Measurements from ENCODE around the gene ROGDI. TPM values are rescaled to one million over a fixed set of nuclear protein-coding genes. Genes with fewer than 3 reads are reported as not detected.

ROGDI gene
- total and polyA plus RNA-seq, 4 donors: 14.0 to 28.1 (median 17.4) TPM

- no peaks in the 10 kb centered on the region for H3K9me3 ChIP-seq (ENCODE audit: control insufficient read depth in 4 of 4, low read length in 3 of 4)
- H3K27ac ChIP-seq (ENCODE audit: low read depth in 1 of 2, low read length in 2 of 2): no peak overlapping the region
- H3K4me3 ChIP-seq (ENCODE audit: low read depth in 1 of 3, low read length in 3 of 3): no peak overlapping the region
- no peak for TF ChIP-seq HNF4A (conservative IDR thresholded peaks at IDR 0.05)
- TF ChIP-seq JUND (IDR thresholded peaks at IDR 0.05): no peak
- TF ChIP-seq, protein P1, sequence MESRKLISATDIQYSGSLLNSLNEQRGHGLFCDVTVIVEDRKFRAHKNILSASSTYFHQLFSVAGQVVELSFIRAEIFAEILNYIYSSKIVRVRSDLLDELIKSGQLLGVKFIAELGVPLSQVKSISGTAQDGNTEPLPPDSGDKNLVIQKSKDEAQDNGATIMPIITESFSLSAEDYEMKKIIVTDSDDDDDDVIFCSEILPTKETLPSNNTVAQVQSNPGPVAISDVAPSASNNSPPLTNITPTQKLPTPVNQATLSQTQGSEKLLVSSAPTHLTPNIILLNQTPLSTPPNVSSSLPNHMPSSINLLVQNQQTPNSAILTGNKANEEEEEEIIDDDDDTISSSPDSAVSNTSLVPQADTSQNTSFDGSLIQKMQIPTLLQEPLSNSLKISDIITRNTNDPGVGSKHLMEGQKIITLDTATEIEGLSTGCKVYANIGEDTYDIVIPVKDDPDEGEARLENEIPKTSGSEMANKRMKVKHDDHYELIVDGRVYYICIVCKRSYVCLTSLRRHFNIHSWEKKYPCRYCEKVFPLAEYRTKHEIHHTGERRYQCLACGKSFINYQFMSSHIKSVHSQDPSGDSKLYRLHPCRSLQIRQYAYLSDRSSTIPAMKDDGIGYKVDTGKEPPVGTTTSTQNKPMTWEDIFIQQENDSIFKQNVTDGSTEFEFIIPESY (IDR thresholded peaks at IDR 0.05): no peak
- TF ChIP-seq YY1 (IDR thresholded peaks at IDR 0.05): no peak
- no peak for TF ChIP-seq MAX (IDR thresholded peaks at IDR 0.05)
- no peak for TF ChIP-seq RXRA (IDR thresholded peaks at IDR 0.05)
- no peak for TF ChIP-seq HNF4G (IDR thresholded peaks at IDR 0.05)
- TF ChIP-seq, protein P2, sequence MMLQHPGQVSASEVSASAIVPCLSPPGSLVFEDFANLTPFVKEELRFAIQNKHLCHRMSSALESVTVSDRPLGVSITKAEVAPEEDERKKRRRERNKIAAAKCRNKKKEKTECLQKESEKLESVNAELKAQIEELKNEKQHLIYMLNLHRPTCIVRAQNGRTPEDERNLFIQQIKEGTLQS (IDR thresholded peaks at IDR 0.05): no peak
- TF ChIP-seq, protein P3, sequence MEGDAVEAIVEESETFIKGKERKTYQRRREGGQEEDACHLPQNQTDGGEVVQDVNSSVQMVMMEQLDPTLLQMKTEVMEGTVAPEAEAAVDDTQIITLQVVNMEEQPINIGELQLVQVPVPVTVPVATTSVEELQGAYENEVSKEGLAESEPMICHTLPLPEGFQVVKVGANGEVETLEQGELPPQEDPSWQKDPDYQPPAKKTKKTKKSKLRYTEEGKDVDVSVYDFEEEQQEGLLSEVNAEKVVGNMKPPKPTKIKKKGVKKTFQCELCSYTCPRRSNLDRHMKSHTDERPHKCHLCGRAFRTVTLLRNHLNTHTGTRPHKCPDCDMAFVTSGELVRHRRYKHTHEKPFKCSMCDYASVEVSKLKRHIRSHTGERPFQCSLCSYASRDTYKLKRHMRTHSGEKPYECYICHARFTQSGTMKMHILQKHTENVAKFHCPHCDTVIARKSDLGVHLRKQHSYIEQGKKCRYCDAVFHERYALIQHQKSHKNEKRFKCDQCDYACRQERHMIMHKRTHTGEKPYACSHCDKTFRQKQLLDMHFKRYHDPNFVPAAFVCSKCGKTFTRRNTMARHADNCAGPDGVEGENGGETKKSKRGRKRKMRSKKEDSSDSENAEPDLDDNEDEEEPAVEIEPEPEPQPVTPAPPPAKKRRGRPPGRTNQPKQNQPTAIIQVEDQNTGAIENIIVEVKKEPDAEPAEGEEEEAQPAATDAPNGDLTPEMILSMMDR (IDR thresholded peaks at IDR 0.05; ENCODE audit: low read depth, low read length, missing input control): no peak
- TF ChIP-seq EGR1 (IDR thresholded peaks at IDR 0.05; ENCODE audit: low read depth in 2 of 2): no peak
- TF ChIP-seq RAD21 (IDR thresholded peaks at IDR 0.05): no peak
- TF ChIP-seq GABPA (IDR thresholded peaks at IDR 0.05 in 1 of 2, conservative IDR thresholded peaks at IDR 0.05 in 1 of 2): no peak
- no peak for TF ChIP-seq FOXA1 (IDR thresholded peaks at IDR 0.05)
- no peak for TF ChIP-seq SP1 (IDR thresholded peaks at IDR 0.05)
- no peak for TF ChIP-seq FOXA2 (IDR thresholded peaks at IDR 0.05)
- no peak for TF ChIP-seq REST (IDR thresholded peaks at IDR 0.05)
- TF ChIP-seq TAF1 (conservative IDR thresholded peaks at IDR 0.05): no peak
- WGBS: 77% methylated on average over 16 of the region's 16 CpGs
- no peak overlapping the region for H3K9ac ChIP-seq (ENCODE audit: low read depth in 1 of 2, low read length in 2 of 2)
- H3K36me3 ChIP-seq (ENCODE audit: control insufficient read depth in 4 of 4, insufficient read depth in 3 of 4, low read depth in 1 of 4, low read length in 3 of 4): no peaks in the 10 kb centered on the region
- peaks cover 0 to 5% (median 4%) of the 10 kb centered on the region in 4 donors for H3K4me1 ChIP-seq (ENCODE audit: control insufficient read depth in 4 of 4, insufficient read depth in 4 of 4, low read length in 3 of 4)
- no peak for DNase-seq (ENCODE audit: low spot score)
- H3K27me3 ChIP-seq (ENCODE audit: control insufficient read depth in 4 of 4, insufficient read depth in 4 of 4, low read length in 3 of 4): no peaks in the 10 kb centered on the region
These were observed 18.5 kb downstream of the ROGDI start for GRCh38 chr16:4783951-4784336.

Measured in liver (tissue), 9 donors.